ENCODE data around the gene RBMY1B.
"Not testable (repeated sequence)": the region's sequence is repeated elsewhere in the genome, so short reads cannot be mapped to it uniquely, and the experiment has no call there.

Gene RBMY1B

GRCh38 chrY:21511038-21511437 lies at the start of gene RBMY1B:
RBMY1B (plus strand) TSS chrY:21511338; CDS start chrY:21513351, 2,013 bp downstream.
- not testable (repeated sequence) for DNase-seq (ENCODE audit: low read depth)

- DNase-seq (ENCODE audit: low read depth), result not testable (repeated sequence)
These were observed 48.2 kb upstream of the RBMY1B start for GRCh38 chrY:21462915-21463314.

GRCh38 chrY:21482967-21483366 lies 28.2 kb upstream of the RBMY1B start:
- no peak for DNase-seq (ENCODE audit: low read depth)

GRCh38 chrY:21534579-21534978 lies 23.4 kb downstream of the RBMY1B start, which contains the start of gene RBMY1A1:
RBMY1A1 (plus strand) TSS chrY:21534879; CDS start chrY:21536892, 2,013 bp downstream.
- DNase-seq (ENCODE audit: low read depth), result not testable (repeated sequence)

GRCh38 chrY:21559316-21559984 lies 48.3 kb downstream of the RBMY1B start:
- not testable (repeated sequence) for DNase-seq (ENCODE audit: low read depth)

Data from T-helper 22 cell (primary cell).